HG03442 (cell line): ENCODE data around the gene TENM4.
"Not testable (repeated sequence)": the region's sequence is repeated elsewhere in the genome, so short reads cannot be mapped to it uniquely, and the experiment has no call there.

Experiments
- ATAC-seq: cut with Tn5 transposase; IDR thresholded peaks from one replicate; pipeline ENCODE4 v1.9.1; 2021; ENCODE audit warnings: mild to moderate bottlenecking, moderate library complexity; ENCODE audit not compliant: unreplicated experiment

The TENM4 gene

DNA sequence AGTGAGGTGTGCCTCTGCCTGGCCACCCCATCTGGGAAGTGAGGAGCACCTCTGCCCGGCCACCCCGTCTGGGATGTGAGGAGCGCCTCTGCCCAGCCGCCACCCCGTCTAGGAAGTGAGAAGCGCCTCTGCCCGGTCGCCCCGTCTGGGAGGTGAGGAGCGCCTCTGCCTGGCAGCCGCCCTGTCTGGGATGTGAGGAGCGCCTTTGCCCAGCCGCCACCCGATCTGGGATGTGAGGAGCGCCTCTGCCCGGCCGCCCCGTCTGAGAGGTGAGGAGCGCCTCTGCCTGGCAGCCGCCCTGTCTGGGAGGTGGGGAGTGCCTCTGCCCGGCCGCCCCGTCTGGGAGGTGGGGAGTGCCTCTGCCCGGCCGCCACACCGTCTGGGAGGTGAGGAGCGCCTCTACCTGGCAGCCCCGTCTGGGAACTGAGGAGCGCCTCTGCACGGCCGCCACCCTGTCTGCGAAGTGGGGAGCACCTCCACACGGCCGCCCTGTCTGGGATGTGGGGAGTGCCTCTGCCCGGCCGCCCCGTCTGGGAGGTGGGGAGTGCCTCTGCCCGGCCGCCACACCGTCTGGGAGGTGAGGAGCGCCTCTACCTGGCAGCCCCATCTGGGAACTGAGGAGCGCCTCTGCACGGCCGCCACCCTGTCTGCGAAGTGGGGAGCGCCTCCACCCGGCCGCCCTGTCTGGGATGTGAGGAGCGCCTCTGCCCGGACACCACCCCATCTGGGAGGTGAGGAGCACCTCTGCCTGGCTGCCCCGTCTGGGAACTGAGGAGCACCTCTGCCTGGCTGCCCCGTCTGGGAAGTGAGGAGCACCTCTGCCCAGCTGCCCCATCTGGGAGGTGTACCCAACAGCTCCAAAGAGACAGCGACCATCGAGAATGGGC is 561.5 kb downstream of the TENM4 start:
- not testable (repeated sequence) for ATAC-seq

DNA sequence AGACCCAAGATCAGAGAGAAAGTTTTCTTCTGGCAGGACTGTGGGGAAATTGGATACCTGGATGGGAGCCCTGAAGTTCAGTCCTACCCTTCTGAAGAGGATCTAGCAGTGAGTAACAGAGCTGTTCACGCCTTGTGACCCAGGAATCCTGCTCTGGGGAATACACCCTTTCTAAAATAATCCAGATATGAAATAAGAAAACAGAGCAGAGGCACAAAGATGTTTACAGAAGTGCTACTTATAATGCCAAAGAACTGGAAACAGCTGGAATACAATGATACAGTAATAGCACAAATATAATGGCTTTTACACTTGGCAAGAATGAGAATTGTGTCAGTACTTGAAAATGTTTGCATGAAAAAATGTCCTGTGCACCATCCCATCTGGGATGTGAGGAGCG is 562.2 kb downstream of the TENM4 start:
- no peak for ATAC-seq

DNA sequence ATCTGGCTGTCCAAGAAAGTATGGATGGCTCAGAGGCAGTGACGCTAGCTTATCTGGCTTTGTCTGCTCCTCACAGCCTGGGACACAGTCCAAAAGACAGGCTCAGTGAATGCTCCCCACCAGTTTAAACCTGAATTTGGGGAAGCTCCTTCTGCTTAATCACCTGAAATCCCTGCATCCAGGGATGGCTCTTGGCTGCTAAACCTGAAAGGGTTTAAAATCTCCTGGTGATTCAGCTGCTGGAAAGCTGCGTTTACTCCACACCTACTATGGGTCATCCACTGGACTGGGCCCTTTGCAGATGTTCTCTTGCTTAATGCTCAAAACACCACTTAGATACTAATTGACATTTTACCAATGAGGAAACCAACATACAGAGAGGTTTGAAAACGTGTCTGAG is 564.2 kb downstream of the TENM4 start:
- ATAC-seq: no peak

DNA sequence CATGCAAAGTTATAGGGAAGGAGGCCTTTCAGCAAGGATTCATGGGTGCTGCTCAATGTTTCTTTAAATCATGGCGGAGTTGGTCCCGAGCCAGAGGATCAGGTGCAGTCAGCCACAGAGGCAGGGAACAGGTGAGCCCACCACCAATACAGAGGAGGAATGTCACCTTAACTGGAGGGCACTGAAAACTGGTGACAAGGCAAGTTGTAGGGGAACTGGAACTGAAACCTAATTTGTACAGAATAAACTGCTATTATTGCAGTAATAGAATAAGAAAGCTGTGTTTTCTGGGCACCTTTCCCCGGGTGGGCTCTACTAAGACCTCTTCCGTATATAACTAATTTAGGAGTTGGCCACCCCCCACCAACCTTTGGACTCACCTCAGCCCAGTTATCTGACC is 570.2 kb downstream of the TENM4 start:
- no peak for ATAC-seq

DNA sequence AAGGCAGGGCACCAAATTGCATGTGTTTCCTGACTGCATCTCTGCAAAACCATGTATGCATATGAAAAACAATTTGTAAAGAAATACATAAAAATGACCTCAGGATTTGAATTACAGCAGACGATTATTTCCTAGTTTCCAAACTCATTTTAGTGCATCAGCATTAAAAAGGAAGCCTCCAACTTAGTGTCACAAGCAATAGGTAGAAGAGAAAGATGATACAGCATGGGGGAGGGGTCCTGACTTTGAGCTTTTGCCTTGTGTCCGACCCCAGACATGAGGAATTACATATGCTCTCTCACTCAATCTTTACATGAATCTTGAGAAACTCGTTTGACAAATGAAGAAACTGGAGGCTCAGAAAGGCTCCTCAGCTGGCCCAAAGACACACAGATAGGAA is 571.5 kb downstream of the TENM4 start:
- ATAC-seq: no peak

DNA sequence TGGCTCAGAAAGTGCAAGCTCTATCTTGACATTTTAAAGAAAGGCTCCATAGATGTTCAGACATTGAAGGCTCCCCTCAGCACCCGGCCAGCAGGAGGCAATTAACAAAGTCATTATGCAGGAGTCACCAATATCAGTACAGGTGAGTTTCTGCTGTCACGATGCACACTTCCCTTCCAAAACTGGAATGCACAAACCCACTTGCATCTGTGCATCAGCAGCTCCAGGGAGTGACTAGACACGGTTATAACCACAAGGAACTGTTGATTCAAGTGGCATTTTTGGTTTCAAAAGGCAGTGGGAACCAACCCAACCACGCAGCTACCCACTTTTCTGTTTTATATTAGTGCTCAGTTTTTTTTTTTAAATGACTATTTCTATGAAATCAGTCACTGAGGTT is 572.3 kb downstream of the TENM4 start:
- ATAC-seq: no peak

DNA sequence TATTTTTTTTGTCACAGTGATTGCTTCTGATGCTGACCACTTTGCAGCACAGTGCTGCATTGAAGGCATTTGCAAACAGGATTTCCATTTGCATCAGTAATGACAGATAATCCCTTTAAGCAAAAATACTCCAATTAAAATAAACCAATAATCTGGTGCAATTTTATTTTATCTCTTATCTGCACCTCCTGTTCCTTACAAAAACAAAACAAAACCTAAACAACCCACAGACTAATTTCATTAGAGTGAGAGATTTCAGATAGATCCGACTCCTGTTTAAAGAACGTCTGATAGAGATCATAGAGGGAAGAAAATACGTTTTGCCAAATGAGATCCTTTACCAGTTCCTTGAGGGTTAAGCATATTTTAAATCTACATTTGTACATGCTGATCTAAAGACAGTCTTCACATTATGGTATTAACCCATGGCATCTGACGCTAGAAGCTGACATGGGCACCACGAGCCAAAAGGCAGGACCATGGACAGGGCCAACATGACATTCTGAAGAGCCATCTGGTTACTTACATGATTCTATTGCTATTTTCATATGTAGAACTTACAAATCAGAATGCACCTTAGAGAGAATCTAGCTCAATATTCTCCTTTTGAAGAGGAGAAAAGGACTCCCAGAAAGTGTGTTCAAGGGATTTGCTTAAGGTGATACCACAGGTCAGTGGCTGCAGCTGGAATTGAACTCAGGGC is 580.0 kb downstream of the TENM4 start:
- ATAC-seq: no peak

DNA sequence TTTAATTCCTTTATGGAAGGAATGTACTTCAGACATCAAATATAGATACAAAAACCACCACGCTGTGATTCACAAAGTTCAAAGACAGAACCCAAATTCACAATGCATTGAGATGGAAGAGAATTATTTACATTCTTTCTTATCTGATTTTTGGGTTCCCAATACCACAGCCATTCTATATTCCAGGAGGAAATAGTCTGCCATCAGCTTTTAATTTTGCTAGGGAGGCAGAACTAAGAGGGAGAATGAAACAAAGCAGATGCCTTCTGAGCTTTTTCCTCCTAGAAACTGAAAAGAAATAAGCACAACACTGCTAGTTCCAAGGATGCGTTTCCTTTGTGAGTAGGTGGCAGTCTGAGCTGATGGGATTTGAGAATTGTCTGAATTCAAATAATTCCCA is 583.1 kb downstream of the TENM4 start:
- no peak for ATAC-seq

DNA sequence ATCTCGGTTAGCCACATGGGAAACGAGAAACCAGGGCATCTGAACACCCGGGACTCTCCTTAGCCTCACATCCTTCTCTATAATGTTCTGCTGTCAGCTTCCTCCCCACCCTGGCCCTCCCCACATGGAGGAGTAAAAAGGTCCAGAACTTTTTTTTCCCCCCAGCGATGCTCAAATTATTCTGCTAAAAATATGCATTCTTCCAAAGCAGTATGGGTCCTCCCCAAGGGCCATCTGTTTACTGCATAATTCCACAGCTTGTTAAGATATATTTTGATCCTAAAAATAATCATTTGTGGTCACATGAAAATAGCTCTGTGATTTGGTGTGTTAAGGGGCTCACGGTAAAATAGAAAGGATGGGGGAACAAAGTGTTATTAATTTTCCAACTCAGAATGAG is 584.6 kb downstream of the TENM4 start:
- no peak for ATAC-seq

DNA sequence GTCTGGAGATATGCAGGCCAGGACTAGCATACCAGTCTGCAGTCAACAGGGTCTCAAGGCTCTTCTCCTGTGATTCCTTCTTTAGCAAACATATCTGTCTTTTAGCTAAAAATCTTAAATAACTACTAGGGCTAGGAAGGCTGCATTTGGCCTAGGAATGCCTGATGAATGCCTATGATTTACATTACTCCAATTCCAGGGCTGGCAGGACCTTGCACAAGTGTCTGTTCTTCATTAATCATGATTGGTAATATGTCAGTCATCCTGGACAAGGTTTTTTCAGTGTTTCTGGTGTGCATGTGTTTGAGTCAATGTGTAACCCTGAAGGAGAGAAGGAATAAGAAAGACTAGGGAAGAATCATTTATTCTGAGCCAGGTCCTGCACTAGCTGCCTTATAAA is 585.7 kb downstream of the TENM4 start:
- ATAC-seq: no peak

DNA sequence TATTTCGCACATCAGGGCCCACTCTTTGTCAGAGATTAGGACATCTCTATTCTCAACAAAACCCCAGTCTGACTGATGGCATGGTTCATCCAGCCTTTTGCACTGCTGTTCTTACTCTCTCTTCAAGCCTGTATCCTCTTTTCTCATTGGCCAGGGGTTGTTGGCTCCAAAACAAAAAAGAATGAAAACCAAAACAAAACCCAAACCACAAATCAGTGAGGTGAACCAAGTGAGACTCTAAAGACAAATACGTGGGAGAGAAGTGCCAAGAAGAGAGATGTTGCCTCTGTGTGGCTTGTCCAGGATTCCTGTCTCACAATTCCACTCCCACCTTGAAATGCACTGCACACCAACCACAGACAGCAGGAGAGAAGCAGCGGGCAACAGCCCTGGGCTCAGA is 587.3 kb downstream of the TENM4 start:
- ATAC-seq: no peak

DNA sequence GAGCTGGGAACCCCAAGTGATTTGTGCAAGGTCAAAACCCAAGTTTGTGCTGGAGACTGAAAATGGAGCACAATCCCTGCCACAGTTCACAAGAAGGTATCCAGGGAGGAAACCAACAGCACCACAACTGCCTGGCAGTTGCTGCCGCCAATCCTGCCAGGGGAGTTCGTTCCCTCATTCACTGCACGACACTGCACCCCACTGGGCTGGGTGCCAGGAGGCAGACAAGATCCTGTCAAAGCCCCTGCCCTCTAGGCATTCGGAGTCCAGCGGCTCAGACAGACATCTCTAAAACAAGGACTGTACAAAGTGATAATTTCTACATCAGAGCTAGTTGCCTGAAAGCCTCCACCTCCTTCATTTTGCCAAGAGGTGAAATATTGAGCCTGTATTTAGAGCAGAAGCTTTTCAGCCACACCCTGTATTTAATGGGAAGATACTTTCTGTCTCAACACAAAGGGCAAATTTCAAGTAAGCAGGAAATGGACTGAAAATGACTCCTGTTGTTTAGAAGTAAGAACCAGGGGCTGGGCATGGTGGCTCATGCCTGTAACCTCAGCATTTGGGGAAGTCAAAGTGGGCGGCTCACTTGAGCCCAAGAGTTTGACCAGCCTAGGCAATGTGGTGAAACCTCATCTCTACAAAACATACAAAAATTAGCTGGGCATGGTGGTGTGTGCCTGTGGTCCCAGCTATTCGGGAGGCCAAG is 588.8 kb downstream of the TENM4 start:
- no peak for ATAC-seq

DNA sequence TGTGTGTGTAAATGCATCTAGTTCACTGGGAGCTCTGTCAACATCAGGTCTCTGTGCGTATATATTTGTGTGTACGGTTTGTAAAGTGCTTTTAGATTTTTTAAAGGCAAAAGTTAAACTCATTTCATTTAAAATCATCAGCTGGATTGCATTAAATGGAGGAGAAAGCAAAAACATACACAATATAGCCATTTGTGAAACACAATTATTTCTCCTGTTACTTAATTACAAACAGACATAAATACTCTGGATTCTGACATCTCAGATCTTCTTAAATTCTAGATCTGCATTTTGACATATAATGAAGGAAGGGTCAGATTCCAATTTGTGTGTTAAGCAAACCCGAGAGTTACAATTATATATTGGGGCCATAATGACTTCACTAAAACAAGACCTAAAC is 590.8 kb downstream of the TENM4 start:
- no peak for ATAC-seq

DNA sequence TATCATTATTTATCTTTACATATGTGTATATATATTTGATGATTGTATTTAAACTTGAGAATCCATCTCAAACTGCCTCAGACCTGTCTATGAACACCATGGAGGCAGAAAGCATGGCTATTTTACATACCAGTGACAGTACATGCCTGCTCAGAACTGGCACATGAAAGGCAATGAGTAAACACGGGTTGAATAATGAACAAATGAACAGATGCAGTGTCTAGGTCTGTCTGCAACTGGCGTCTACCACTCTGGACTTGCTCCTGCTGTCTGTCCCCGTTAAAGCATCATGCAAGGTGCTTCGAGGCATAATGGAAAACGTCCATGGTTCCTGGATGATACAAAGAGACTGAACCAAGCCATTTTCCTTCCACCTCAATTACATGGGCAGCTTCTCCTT is 594.6 kb downstream of the TENM4 start:
- no peak for ATAC-seq

DNA sequence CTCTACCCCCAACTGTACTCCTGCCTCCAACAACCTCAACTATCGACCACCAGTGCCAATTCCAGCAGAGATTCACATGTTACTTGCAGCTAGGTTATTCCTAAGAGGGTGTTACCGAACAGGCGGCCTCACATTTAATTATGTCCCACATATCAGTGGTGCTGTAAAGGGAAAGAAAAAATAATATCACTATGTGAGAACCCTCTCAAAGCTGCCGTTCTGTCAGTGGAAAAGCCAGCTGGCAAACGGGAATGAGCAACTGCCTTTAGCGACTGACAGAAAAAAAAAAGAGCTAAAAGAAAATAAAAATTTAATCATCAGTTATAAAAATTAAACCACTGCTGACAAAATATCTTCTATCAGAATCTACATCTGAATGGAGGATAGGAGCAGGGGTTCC is 595.3 kb downstream of the TENM4 start:
- no peak for ATAC-seq

DNA sequence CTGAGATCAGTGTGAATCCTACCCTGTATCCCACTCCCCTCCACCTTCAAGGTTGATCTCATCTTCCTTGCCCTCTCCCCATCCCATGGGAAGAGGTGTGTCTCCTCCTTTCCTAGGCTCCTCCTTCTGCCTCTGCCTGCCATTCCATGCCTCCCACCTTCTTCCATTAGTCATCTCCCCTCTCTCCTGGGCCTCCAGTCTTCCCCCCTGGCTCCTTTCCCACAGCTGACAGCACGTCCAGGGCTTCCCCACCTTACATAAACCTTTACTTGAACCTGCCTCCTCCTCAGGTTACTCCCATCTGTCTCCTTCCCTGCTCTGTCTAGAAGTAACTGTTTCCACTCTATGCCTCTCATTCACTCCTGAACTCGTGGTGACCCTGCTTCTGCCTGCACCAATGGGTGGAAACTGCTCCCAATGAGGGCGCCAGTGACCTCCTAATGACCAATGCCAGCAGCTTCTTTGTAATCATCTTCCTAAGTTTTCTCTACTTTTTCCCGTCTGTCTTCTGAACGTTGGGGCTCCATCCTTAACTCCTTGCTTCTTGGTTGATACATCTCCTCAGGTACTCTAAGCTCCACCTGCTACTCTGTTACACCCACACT is 599.3 kb downstream of the TENM4 start:
- ATAC-seq: no peak

DNA sequence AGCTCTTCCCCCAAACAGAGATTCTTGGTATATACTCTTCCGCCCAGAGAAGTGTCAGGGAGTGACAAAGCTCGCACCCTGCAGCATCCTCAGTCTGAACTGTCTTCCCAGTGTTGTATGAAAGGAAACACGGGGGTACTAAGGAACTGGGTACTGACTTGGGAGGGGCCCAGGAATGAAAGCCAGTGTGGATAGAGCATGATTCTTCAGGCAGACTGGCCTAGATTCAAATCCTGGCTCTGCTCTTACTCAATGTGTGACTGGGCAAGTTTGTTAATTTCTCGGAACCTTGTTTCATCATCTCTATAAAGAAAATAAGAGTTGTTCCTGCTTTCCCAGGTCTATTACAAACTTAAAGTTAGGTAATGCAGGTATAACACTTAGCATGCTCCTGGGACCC is 600.2 kb downstream of the TENM4 start:
- no peak for ATAC-seq

DNA sequence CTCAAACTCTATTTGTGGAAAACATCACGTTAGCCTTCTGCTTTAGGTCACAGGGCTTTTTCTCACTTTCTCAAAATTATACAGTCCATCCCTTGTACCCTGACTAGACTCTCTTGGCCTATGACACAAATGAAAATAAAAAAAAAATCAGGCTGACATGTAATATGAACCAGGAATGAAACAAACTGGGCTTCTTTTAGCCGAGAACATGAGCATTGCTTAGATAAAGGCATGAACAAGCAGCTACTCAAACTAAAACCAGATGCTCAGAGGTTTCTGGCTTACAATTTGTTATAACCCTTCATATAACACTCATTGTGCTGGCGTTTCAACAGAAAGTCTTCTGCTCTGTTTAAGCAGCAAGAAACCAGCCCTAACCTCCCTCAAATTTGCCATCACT is 600.6 kb downstream of the TENM4 start:
- ATAC-seq: no peak

DNA sequence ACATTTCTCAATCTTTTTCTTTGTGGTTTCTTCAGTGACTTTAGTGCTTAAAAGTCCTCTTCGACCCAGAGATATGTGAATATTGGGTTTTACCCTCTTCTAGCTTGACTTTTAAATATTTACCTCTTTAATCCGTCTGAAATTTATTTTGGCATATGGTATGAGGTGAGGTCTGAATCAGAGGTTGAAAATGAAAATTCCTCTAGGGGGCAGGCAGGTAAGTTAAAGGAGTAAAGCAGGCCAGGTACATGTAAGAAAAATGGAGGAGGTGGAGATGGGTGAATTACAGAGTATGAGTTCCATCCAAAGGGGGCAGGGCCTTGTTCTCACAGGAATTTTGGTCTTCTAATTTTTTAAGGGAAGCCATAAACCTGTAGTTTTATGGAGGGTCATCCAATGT is 602.4 kb downstream of the TENM4 start:
- no peak for ATAC-seq

DNA sequence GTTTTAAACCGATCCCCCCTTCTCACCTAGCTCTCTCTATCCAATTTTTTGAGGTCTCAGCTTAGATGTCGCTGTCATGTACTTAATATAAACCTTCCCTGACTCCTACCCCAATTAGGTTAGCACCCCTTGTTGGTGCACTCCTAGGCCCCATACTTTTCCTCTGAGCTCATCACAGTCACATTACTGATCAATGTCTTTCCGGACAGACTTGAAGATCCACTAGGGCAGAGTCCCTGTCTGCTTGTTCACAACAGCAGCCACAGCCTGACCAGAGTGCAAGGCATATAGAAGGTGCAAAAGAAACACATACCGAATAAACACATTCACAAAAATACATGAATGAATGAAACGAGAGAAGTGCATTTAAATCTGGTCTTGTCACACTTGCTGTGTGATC is 605.2 kb downstream of the TENM4 start:
- ATAC-seq: no peak

DNA sequence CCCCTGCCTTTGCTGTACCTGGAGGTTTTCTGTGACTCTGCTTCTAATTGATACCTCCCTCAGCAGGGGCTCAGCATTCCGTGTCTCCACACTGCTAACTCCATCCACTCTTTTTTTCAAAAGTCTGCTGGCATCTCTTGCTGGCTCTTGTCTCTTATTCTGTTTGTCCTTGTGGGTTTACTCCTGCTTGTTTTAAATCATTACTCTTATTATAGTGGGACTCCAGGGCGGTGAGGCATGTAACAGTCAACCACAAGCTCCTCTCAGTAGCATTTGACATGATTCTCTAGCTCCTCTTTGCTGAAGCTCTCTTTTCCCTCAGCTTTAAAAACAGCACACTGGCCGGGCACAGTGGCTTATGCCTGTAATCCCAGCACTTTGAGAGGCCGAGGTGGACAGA is 605.9 kb downstream of the TENM4 start:
- no peak for ATAC-seq
